KBM-7 (cell line): Measurements from ENCODE around the gene SRMS.

ENCODE experiments used
- DNase-seq: peaks from one replicate; pipeline ENCODE4 v3.0.0-alpha.2; 2015
- in situ Hi-C: fragments of 300-500 bp; cut with MboI; formaldehyde crosslinking; loops from 2 replicates; pipeline ENCODE4 v1.14.3; 2020; ENCODE audit warnings: low sequenced_read_pairs, low pct_unique_long_range_greater_than_20kb, mixed read lengths

SRMS gene

DNA sequence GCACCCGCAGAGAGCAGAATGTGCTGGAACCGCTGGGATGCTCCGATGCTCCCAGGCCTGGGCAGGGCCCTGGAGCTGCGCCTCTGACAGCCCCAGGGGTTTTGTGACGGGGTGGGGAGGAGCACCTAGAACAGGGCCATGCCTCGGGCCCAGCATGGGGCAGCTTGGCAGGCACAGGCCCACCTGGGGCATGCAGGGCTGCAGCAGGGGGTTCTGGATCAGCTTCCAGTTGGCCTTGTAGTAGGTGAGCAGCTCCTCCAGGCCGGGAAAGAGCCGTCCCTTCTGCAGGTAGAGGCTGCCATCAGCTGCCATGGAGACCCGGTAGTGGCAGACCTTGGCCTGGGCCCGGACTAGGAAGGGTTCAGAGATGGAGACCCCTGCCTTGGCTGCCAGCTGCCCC is 4.4 kb downstream of the SRMS start:
- DNase-seq, result no peak
- in situ Hi-C loops, result no loop called here

GRCh38 chr20:63542696-63543095 is 4.9 kb downstream of the SRMS start:
- in situ Hi-C loops, result no loop called here
- no peak for DNase-seq

DNA sequence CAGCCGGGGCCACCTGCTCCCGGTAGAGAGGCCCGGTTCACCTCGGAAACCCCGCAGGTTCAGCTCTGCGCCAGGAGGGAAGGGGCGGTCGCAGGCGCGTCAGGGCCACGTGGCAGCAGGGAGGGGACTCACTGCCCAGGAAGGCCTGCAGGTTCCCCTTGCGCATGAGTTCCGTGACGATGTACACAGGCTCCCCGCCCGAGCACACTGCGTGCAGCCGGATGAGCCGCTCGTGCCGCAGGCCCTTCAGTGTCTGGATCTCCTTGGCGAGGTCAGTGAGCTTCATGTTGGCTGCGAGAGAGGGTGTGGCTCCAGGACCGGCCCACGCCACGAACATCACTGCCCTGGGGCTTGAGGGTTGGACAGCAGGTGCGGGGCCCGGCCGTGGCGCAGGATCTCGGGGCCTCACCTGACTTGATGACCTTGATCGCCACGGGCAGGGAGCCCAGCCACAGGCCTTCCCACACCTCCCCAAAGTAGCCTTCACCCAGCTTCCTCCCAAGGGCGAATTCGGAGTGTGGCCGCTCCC is 5.5 kb downstream of the SRMS start:
- in situ Hi-C loops, result no loop called here
- no peak for DNase-seq

GRCh38 chr20:63541371-63541770 is 6.2 kb downstream of the SRMS start:
- in situ Hi-C loops, result no loop called here
- no peak for DNase-seq

DNA sequence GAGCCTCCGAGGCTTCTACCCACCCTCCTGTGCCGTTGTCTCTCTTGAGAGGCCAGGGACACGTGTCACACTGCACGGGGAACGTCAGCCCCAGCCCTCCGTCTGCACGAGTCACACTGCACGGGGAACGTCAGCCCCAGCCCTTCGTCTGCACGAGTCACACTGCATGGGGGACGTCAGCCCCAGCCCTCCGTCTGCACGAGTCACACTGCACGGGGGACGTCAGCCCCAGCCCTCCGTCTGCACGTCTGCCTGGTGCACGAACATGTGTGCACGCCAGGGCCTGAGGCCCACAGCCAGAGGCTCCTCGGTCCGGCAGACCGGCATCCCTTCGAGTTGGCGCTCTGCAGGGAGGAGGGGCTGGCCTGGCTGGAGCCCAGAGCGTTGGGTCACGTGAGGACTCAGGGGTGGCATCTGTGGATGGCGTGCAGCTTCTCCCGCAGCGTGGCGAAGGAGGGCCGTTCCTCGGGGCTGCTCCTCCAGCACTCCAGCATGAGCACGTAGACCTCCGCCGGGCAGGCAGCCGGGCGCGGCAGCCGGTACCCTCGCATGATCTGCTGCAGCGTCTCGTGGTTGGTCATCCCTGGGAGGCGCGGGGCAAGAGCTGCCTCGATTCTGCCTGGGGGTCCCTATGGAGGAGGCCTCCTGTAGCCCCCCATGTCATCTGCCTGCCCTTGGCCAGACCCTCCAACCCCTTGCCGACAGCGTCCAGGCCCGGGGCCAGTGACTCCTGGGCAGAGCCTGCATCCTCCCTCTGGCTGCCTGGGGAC is 6.9 kb downstream of the SRMS start:
- DNase-seq, result no peak
- in situ Hi-C loops, result no loop called here

- in situ Hi-C loops, result no loop called here
- no peak for DNase-seq
Measured at GRCh38 chr20:63539441-63540370, 7.8 kb downstream of the SRMS start.

DNA sequence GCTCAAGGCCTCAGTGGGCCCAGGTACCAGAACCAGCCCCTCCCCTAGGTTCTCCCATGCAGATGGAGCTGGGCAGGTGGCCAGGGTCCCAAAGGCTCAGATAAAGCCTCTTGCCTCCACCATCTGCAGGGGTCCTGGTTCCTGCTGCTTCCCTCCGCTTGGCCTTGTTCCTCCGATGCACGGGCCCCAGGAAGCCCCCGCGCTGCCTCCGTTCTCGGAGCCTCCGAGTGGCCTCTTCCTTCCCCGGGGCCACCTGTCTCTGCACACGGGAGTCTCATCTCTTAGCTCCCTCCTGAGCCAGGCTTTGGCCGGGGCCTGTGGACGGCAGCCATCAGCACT is 8.5 kb downstream of the SRMS start:
- DNase-seq, result no peak
- in situ Hi-C loops, result no loop called here

DNA sequence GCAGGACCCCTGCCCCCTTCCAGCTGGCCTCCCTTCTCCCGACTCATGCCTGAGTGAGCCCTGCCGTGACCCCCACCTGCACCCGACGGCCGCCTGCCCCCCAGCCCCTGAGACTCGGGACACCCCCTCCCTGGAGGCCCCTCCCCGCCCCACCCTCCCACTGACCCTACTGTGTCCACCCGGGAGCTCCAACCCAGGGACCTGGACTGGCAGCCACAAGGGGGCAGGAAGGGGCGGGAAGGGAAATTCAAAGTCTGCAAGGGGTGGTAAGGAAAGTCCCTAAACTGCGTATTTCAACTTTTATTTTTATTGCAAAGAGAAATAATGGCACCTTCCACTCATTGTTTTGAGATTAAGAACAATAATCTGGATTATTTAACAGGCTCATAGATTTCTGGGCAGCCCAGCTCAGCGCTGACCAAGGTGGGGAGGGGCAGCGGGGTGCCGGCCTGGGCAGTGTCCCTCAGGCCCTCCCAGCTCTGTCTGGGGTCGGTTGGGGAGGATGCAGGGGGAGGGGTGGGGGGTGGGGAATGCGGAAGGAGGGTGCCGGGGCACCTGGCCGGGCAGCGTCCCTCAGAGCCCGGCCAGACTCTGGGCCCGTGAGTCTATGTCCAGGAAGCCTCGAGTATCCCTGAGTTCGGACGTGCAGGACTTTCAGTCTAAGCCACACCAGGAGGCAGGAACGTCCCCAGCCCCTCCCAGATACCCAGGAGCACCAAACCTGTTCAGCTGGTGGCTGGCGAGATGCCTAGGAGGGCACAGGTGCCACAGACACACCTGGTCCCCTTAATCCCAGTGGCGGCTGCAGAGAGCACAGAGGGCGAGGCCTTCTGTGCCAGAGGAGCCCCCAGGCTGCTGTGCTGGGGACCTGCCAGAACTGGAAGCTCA is 9.1 kb downstream of the SRMS start:
- in situ Hi-C loops, result no loop called here
- no peak for DNase-seq

DNA sequence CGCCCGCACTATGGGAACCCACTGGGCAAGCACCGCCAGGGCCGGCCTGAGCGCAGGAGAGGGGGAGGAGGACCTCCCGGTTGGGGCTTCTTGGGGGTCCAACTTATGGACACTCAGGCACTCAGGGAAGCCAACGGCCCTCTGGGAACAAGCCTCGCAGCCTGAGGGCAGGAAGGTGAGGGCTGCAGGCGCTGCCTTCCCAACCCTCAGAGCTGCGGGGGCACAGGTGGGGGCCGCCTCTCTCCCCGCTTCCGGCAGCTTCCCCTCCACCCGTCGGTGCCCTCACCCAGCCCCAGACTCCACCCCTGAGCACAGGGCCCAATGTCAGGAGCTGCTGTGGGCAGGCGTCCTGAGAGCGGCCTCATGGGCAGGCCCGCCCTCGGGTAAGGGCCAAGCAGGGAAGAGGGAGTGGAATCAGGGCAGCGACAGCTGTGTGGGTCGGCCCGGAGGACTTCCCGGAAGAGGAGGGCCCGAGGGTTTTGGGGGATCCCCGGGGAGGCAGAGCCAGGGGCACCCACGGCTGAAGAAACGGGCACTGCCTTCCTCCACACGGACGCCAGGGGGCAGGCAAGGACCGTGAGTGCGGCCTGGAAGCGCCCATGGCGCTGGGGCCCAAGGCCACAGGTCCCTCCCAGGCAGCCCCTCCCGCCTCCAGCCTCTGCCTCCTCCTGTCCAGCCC is 9.9 kb downstream of the SRMS start:
- DNase-seq, result peak; percentile 84
- in situ Hi-C loops, result no loop called here

DNA sequence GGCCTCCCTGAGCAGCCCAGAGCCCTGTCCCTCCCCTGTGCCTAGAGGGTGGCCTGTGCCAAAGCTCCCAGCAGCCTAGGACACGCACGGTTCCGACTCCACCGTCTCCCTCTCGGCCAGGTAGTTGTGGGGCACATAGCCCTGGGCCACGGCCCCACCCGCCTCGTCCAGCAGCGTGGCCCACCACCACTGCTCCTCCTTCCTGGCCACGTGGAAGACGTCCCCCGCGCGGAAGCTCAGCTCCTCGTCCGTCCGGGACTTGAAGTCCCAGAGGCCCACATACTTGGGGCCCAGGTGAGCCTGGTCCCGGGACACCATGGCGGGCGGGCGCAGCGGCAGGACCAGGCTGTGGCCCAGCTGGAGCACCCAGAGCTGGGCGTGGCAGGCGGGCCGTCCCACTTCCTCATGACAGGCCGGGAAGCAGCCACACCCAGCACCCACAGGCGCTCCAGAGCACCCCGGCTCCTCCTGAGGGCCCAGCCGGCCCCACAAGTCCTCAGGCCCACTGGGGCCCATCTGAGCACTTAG is 10.5 kb downstream of the SRMS start, which contains the start of gene PTK6:
Gene PTK6 (minus strand): TSS at position 380 of the 528 bp plus-strand sequence. CDS start 62 bp downstream, at position 318.
- in situ Hi-C loops, result no loop called here
- DNase-seq, result no peak

- no peak for DNase-seq
- in situ Hi-C loops, result no loop called here
Measured at GRCh38 chr20:63536241-63536977, 11.1 kb downstream of the SRMS start.

GRCh38 chr20:63534831-63535651 is 12.5 kb downstream of the SRMS start:
- in situ Hi-C loops, result no loop called here
- DNase-seq, result no peak

- in situ Hi-C loops, result no loop called here
Measured at GRCh38 chr20:63534427-63534830, 13.1 kb downstream of the SRMS start.

DNA sequence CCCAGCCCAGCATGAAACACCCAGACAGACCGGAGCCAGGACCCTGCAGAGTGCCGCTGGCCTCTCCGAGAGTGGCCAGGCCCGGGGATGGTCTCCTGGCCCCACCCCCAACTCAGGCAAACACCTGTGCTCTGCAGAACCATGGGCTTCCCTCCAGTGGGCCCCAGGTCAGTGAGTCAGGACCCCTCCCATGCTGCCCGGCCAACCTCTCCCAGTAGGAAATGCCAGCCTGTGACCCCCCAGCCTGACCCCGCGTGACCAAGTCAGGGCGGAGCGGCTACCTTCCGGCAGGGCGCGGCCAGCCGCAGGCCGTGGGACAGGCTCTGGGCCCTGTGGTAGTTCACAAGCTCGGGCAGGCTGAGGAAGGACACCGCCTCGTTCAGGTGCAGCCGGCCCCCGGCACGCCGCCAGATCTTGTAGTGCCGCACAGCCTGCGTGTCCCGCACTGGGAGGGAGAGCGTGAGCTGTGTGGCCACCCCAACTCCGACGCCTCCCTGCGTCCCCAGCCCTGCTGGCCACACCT is 13.6 kb downstream of the SRMS start:
- in situ Hi-C loops, result no loop called here
- DNase-seq, result no peak

More at GRCh38 chr20:63534427-63534830, 13.1 kb downstream of the SRMS start:
- DNase-seq, result no peak

DNA sequence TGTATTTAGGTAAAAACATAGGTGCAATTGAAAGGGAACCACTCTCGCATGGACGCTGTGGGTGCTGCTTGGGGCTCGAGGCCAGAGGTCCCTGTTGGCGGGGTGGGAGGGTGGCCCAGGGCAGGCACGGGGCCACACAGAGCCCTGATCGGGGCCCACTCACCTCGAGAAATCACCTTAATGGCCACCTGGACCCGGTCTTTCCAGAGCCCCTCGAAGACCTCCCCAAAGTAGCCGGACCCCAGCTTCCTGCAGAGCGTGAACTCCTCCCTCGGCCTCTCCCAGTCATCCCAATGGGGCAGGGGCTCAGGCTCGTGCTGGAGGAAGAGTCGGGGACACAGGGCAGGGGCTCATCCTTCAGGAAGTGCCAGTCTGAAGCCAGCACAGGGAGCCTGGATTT is 14.2 kb downstream of the SRMS start:
- in situ Hi-C loops, result no loop called here
- no peak for DNase-seq

GRCh38 chr20:63532449-63532971 is 15.0 kb downstream of the SRMS start:
- in situ Hi-C loops, result no loop called here
- no peak for DNase-seq
